H1 (cell line): Measurements from ENCODE around the gene ANKRD29. TPM values are rescaled to one million over a fixed set of nuclear protein-coding genes. Genes with fewer than 3 reads are reported as not detected.
"Not testable (repeated sequence)": the region's sequence is repeated elsewhere in the genome, so short reads cannot be mapped to it uniquely, and the experiment has no call there.

ENCODE experiments used
- CTCF ChIA-PET: fragments of 300-600 bp; sonication (Branson Sonifier 250); formaldehyde crosslinking; loops from one replicate; lab custom pipeline; 2021; ENCODE audit not compliant: partially characterized antibody; lab: Charles Lee
- POLR2A ChIA-PET: fragments of 300-600 bp; sonication (Branson Sonifier 250); formaldehyde crosslinking; loops from one replicate; lab custom pipeline; 2021; ENCODE audit warnings: inconsistent platforms; ENCODE audit not compliant: partially characterized antibody; lab: Charles Lee
- DNase-seq, 2 experiments: peaks; one replicate each; pipeline versions ENCODE4 v3.0.0 to v3.0.0-alpha.2; 2010 to 2022; ENCODE audit warnings: low spot score in 2 of 2, low read depth in 1 of 2, mixed read lengths in 1 of 2
- FAIRE-seq: peaks from 2 replicates; lab custom pipeline; 2011; peaks lifted over from hg19 to GRCh38; lab: Jason Lieb, UNC
- H2AFZ ChIP-seq: 2 replicates; pipeline ENCODE4 v1.8.1; 2012; ENCODE audit warnings: low read length, inconsistent platforms
- H2AK5ac ChIP-seq: 2 replicates; pipeline ENCODE4 v1.6.1; 2013; ENCODE audit warnings: low read depth, low read length
- H2BK120ac ChIP-seq: replicated peaks from 2 replicates; pipeline ENCODE3; 2013; ENCODE audit warnings: low read depth, low read length, inconsistent platforms
- H2BK12ac ChIP-seq: 2 replicates; pipeline ENCODE4 v1.6.1; 2013; ENCODE audit warnings: low read depth, low read length
- H2BK15ac ChIP-seq: 2 replicates; pipeline ENCODE4 v1.6.1; 2013; ENCODE audit warnings: low read length
- H2BK20ac ChIP-seq: 2 replicates; pipeline ENCODE4 v1.6.1; 2013; ENCODE audit warnings: low read length
- H2BK5ac ChIP-seq: 2 replicates; pipeline ENCODE4 v1.6.1; 2013; ENCODE audit warnings: low read depth, low read length
- H3K14ac ChIP-seq: 2 replicates; pipeline ENCODE4 v1.6.1; 2013; ENCODE audit warnings: inconsistent platforms; ENCODE audit not compliant: insufficient read length
- H3K18ac ChIP-seq: 2 replicates; pipeline ENCODE4 v1.6.1; 2013; ENCODE audit warnings: low read length; ENCODE audit errors: extremely low read depth
- H3K23ac ChIP-seq: 2 replicates; pipeline ENCODE4 v1.6.1; 2013; ENCODE audit warnings: inconsistent platforms; ENCODE audit not compliant: insufficient read length
- H3K23me2 ChIP-seq: 2 replicates; pipeline ENCODE4 v1.6.1; 2013; ENCODE audit warnings: low read depth, low read length
- H3K27ac ChIP-seq: 2 replicates; pipeline ENCODE4 v1.6.1; 2011; ENCODE audit warnings: low read depth, low read length, inconsistent platforms
- H3K27me3 ChIP-seq, 4 experiments: replicated peaks in 1 of 4; 1 replicate in 1 of 4; 2 replicates in 3 of 4; pipeline versions ENCODE4 v1.6.1 to v1.8.1; 2011 to 2013; ENCODE audit warnings: low read length in 3 of 4, mild to moderate bottlenecking in 3 of 4, inconsistent platforms in 2 of 4, mixed read lengths in 2 of 4, moderate library complexity in 1 of 4; ENCODE audit not compliant: control insufficient read depth in 3 of 4, insufficient read depth in 3 of 4; ENCODE audit errors: extremely low read depth in 1 of 4
- H3K36me3 ChIP-seq, 4 experiments: 2 replicates each; pipeline versions ENCODE4 v1.6.1 to v1.8.1; 2011 to 2013; ENCODE audit warnings: mild to moderate bottlenecking in 4 of 4, low read length in 3 of 4, moderate library complexity in 2 of 4, control low read depth in 1 of 4, inconsistent platforms in 1 of 4; ENCODE audit not compliant: insufficient read depth in 4 of 4, control insufficient read depth in 2 of 4
- H3K4ac ChIP-seq: replicated peaks from 2 replicates; pipeline ENCODE3; 2013; ENCODE audit warnings: low read length, low read depth, mixed read lengths, inconsistent platforms; ENCODE audit not compliant: insufficient read length
- H3K4me1 ChIP-seq, 4 experiments: replicated peaks in 1 of 4; 1 replicate in 1 of 4; 2 replicates in 3 of 4; pipeline versions ENCODE4 v1.6.1 to v1.8.1; 2011 to 2013; ENCODE audit warnings: low read length in 3 of 4, inconsistent platforms in 2 of 4, mixed read lengths in 1 of 4; ENCODE audit not compliant: insufficient read depth in 4 of 4, control insufficient read depth in 3 of 4
- H3K4me2 ChIP-seq, 2 experiments: 2 replicates each; pipeline versions ENCODE4 v1.6.1 to v1.8.1; 2011 to 2013; ENCODE audit warnings: low read depth in 2 of 2, low read length in 2 of 2, control low read depth in 1 of 2, inconsistent platforms in 1 of 2, mild to moderate bottlenecking in 1 of 2; ENCODE audit not compliant: insufficient read depth in 1 of 2
- H3K4me3 ChIP-seq, 4 experiments: fragments of 200-600, 300-600 bp in 1 of 4; sonication (generic), shearing (Covaris generic), sonication (Bioruptor Twin) in 1 of 4; 2 replicates each; pipeline versions ENCODE4 v1.5.1 to v1.8.1; 2011 to 2016; ENCODE audit warnings: low read length in 4 of 4, low read depth in 3 of 4, control low read depth in 2 of 4, inconsistent platforms in 2 of 4, mild to moderate bottlenecking in 2 of 4, mixed read lengths in 1 of 4, moderate library complexity in 1 of 4; ENCODE audit not compliant: insufficient read depth in 2 of 4; ENCODE audit errors: extremely low read depth in 1 of 4
- H3K56ac ChIP-seq: replicated peaks from 2 replicates; pipeline ENCODE3; 2013; ENCODE audit warnings: low read depth, mild to moderate bottlenecking, mixed read lengths, low read length, inconsistent platforms; ENCODE audit not compliant: insufficient read length
- H3K79me1 ChIP-seq: 2 replicates; pipeline ENCODE4 v1.6.1; 2013; ENCODE audit warnings: low read depth, low read length, control low read depth
- H3K79me2 ChIP-seq, 2 experiments: 2 replicates each; pipeline versions ENCODE4 v1.6.1 to v1.8.1; 2012 to 2013; ENCODE audit warnings: low read length in 2 of 2, mild to moderate bottlenecking in 2 of 2, inconsistent platforms in 1 of 2; ENCODE audit not compliant: insufficient read depth in 2 of 2, control insufficient read depth in 1 of 2
- H3K9ac ChIP-seq, 4 experiments: replicated peaks in 1 of 4; 1 replicate in 1 of 4; 2 replicates in 3 of 4; pipeline versions ENCODE4 v1.6.1 to v1.8.1; 2011 to 2013; ENCODE audit warnings: low read depth in 3 of 4, low read length in 3 of 4, control low read depth in 2 of 4, mild to moderate bottlenecking in 2 of 4, moderate library complexity in 2 of 4, inconsistent platforms in 1 of 4; ENCODE audit errors: extremely low read depth in 1 of 4
- H3K9me3 ChIP-seq, 2 experiments: 2 replicates each; pipeline versions ENCODE4 v1.6.1 to v1.8.1; 2012 to 2013; ENCODE audit warnings: mild to moderate bottlenecking in 2 of 2, moderate library complexity in 2 of 2, control low read depth in 1 of 2, inconsistent platforms in 1 of 2, low read depth in 1 of 2, low read length in 1 of 2, mixed read lengths in 1 of 2; ENCODE audit not compliant: insufficient read depth in 2 of 2
- H4K20me1 ChIP-seq, 2 experiments: replicated peaks in 1 of 2; 2 replicates each; pipeline versions ENCODE3 to v1.8.1; 2011 to 2013; ENCODE audit warnings: inconsistent platforms in 2 of 2, low read length in 2 of 2, mild to moderate bottlenecking in 1 of 2; ENCODE audit not compliant: insufficient read depth in 2 of 2, control insufficient read depth in 1 of 2
- H4K5ac ChIP-seq: 2 replicates; pipeline ENCODE4 v1.6.1; 2013; ENCODE audit warnings: low read length, low read depth, mixed read lengths, inconsistent platforms; ENCODE audit not compliant: insufficient read length
- H4K8ac ChIP-seq: 2 replicates; pipeline ENCODE4 v1.8.0; 2013; ENCODE audit warnings: mild to moderate bottlenecking, moderate library complexity, low read length, inconsistent platforms; ENCODE audit not compliant: insufficient read depth; ENCODE audit errors: extremely low read depth
- H4K91ac ChIP-seq: replicated peaks from 2 replicates; pipeline ENCODE3; 2013; ENCODE audit warnings: low read length, mixed read lengths, inconsistent platforms; ENCODE audit not compliant: insufficient read length
- WGBS, 2 experiments: shearing (Covaris generic) in 1 of 2; methylation state at CpG; one replicate each; pipeline versions ENCODE4 v1.1.6 to v1.1.7; 2013 to 2015; ENCODE audit warnings: low lambda C conversion rate in 2 of 2, mixed read lengths in 2 of 2, inconsistent platforms in 1 of 2, low coverage in 1 of 2, missing lambda C conversion rate in 1 of 2; ENCODE audit not compliant: insufficient replicate concordance in 2 of 2, insufficient coverage in 1 of 2, insufficient read length in 1 of 2; ENCODE audit errors: extremely low coverage in 1 of 2, missing lambda C conversion rate in 1 of 2; 5-methylcytosine and 5-hydroxymethylcytosine counted together
- polyA plus RNA-seq, 7 experiments: library from polyadenylated mRNA; depleted of rRNA in 3 of 7; stranded (reverse) in 5 of 7; unstranded in 2 of 7; fragments of >200 nt in 5 of 7; fragments of 200-250 nt in 2 of 7; gene quantifications; 1 replicate in 5 of 7; 2 replicates in 1 of 7; 4 replicates in 1 of 7; pipeline versions ENCODE4 v1.2.1 to v1.2.3, GENCODE V29; 2011 to 2013; ENCODE audit warnings: missing spikeins in 2 of 7, mixed read lengths in 2 of 7
- total RNA-seq: library from RNA; stranded (reverse); fragmentation: NEBNext Ultra II Directional; extraction: Animal tissue kit (Norgen Biotek cat#: 25700); gene quantifications from 2 replicates; pipeline ENCODE4 v1.2.1, GENCODE V29; 2021

ANKRD29 gene
- total and polyA plus RNA-seq, 2 of the 8 experiments (the other 6 are each of a cell fraction or from before 2014, with no cell fraction given) = 3.0 to 7.3 TPM

DNA sequence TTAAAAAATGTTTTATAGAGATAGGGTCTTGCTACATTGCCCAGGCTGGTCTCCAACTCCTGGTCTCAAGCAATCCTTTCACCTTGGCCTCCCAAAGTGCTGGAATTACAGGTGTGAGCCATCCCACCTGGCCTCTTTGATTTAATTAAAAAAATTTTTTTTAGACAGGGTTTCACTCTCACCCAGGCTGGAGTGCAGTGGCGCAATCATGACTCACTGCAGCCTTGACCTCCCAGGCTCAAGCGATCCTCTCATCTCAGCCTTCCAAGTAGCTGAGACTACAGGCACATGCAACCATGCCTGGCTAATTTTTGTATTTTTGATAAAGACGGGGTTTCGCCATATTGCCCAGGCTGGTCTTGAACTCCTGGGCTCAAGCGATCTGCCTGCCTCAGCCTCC lies 26.3 kb downstream of the ANKRD29 start:
- WGBS, 2 experiments = 92% methylated on average over 5 of the region's 5 CpGs; no CpG with 5 or more reads in 1 of the 2 experiments
- not testable (repeated sequence) for H3K9me3 ChIP-seq

More for the DNA sequence above, 26.3 kb downstream of the ANKRD29 start:
- not testable (repeated sequence) for H2BK12ac ChIP-seq, H2BK5ac ChIP-seq, H2BK120ac ChIP-seq, FAIRE-seq, H3K14ac ChIP-seq, H3K4me2 ChIP-seq, H3K4me1 ChIP-seq, H3K36me3 ChIP-seq, H3K4me3 ChIP-seq, H3K56ac ChIP-seq, H2AFZ ChIP-seq, H3K79me2 ChIP-seq, DNase-seq, H3K4ac ChIP-seq, H3K79me1 ChIP-seq, H4K20me1 ChIP-seq, H3K9ac ChIP-seq, H4K8ac ChIP-seq, H3K27ac ChIP-seq, H3K27me3 ChIP-seq, H2BK20ac ChIP-seq, H4K5ac ChIP-seq, H4K91ac ChIP-seq, H2BK15ac ChIP-seq, H3K23me2 ChIP-seq, H2AK5ac ChIP-seq, H3K18ac ChIP-seq, H3K23ac ChIP-seq
- CTCF ChIA-PET = interaction anchor here (0.6 to 1.2 kb wide), 2 partner anchors 24 to 74 kb away, joined by 3 read pairs; no protein-coding TSS in a partner anchor
- POLR2A ChIA-PET = interaction anchor here (1.1 kb wide), 1 partner anchor 168 kb away, joined by 3 read pairs; no protein-coding TSS in a partner anchor
